Gastrocnemius medialis (tissue), 4 donors: ENCODE results near the gene TEX2.

ENCODE experiments used
- POLR2A ChIP-seq, 2 donors: fragments of 450-650 bp; IDR thresholded peaks; one replicate each; pipeline ENCODE4 v1.6.1; 2017; ENCODE audit warnings: antibody characterized with exemption in 2 of 2, mild to moderate bottlenecking in 2 of 2, moderate library complexity in 2 of 2
- TF ChIP-seq, protein P1 (sequence below), 5 experiments: fragments of 450-650 bp in 3 of 5; fragments of 200-600 bp in 2 of 5; sonication (generic) in 2 of 5; IDR thresholded peaks in 4 of 5; conservative IDR thresholded peaks in 1 of 5; 1 replicate in 4 of 5; 2 replicates in 1 of 5; pipeline ENCODE4 v1.5.1; 2016 to 2019; ENCODE audit warnings: antibody characterized with exemption in 5 of 5, mild to moderate bottlenecking in 3 of 5, moderate library complexity in 3 of 5

DNA sequence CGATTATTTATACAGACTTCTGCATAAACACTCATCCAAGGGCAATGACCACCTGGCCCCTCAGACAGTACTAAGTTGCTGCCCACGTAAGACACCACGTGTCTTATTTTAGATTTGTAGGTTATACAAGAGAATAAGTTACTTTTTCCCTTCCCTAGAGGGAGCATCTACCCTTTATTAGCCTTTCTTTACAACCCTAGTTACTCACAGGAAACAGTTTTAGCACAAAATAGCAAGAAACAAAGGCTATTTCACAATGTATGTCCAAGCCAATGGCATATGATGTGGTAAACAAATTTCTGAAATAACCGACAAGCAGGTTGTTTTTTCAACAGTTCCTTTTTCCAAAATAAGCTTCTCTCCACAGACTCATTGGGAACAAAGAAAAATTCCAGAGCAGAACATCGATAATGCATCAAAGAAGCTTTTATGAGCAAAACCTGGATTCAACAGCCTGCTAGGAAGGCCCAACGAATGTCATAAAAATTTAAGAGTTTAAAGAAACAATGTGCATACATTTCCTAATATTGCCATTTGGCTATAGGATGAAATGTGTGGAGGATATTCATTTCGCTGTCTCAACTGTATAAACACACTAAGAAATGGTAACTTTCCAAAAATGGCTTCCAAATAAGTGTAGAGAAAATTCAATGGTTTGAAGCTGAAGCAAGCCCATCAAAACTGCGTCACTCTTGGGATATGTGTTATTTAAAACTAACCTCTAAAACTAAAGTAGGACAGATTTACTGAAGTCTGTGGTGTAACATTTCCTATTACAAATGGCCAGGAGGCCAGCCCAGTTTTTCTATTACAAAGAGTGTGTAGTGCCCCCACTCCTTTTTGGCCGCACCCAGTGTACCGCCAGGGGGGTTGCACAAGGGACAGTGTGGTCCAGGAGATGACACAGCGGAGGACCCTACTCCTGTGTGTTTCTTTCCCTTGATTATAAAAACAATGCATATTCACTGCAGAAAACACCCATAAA lies 82.7 kb downstream of the TEX2 start:
- TF ChIP-seq, protein P1, sequence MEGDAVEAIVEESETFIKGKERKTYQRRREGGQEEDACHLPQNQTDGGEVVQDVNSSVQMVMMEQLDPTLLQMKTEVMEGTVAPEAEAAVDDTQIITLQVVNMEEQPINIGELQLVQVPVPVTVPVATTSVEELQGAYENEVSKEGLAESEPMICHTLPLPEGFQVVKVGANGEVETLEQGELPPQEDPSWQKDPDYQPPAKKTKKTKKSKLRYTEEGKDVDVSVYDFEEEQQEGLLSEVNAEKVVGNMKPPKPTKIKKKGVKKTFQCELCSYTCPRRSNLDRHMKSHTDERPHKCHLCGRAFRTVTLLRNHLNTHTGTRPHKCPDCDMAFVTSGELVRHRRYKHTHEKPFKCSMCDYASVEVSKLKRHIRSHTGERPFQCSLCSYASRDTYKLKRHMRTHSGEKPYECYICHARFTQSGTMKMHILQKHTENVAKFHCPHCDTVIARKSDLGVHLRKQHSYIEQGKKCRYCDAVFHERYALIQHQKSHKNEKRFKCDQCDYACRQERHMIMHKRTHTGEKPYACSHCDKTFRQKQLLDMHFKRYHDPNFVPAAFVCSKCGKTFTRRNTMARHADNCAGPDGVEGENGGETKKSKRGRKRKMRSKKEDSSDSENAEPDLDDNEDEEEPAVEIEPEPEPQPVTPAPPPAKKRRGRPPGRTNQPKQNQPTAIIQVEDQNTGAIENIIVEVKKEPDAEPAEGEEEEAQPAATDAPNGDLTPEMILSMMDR (IDR thresholded peaks at IDR 0.05 in 4 of 5, conservative IDR thresholded peaks at IDR 0.05 in 1 of 5) = no peak
- no peak for TF ChIP-seq POLR2A (IDR thresholded peaks at IDR 0.05)
